ENCODE measurements around the gene CERT1.

The CERT1 gene

DNA sequence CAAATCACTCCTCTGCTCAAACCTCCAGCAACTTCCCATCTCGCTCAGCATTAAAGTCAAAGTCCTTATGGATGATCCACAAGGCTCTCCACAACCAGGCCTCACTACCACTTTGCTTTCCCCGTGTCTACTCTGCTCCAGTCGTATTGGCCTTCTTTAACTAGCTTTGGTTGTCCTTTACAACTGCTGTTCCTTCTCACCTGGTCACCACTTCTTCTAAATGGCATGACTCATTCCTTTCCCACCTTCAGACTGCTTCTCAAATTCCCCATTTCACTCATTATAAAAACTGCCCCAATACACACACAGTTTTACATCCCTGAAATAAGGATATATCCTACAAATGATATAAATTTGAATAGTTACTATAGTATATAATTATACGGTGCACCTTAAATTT, 30.4 kb downstream of the CERT1 start:
- no peak for TF ChIP-seq GLI4 (tag by site-specific recombination; IDR thresholded peaks at IDR 0.05)
- TF ChIP-seq, protein P1, sequence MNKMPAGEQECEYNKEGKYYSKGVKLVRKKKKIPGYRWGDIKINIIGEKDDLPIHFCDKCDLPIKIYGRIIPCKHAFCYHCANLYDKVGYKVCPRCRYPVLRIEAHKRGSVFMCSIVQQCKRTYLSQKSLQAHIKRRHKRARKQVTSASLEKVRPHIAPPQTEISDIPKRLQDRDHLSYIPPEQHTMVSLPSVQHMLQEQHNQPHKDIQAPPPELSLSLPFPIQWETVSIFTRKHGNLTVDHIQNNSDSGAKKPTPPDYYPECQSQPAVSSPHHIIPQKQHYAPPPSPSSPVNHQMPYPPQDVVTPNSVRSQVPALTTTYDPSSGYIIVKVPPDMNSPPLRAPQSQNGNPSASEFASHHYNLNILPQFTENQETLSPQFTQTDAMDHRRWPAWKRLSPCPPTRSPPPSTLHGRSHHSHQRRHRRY (tag by site-specific recombination; IDR thresholded peaks at IDR 0.05): no peak
- no peak for TF ChIP-seq ZNF776 (tag by site-specific recombination; IDR thresholded peaks at IDR 0.05; ENCODE audit: borderline replicate concordance)
- TF ChIP-seq ZNF664 (tag by site-specific recombination; IDR thresholded peaks at IDR 0.05): no peak
- TF ChIP-seq, protein P2, sequence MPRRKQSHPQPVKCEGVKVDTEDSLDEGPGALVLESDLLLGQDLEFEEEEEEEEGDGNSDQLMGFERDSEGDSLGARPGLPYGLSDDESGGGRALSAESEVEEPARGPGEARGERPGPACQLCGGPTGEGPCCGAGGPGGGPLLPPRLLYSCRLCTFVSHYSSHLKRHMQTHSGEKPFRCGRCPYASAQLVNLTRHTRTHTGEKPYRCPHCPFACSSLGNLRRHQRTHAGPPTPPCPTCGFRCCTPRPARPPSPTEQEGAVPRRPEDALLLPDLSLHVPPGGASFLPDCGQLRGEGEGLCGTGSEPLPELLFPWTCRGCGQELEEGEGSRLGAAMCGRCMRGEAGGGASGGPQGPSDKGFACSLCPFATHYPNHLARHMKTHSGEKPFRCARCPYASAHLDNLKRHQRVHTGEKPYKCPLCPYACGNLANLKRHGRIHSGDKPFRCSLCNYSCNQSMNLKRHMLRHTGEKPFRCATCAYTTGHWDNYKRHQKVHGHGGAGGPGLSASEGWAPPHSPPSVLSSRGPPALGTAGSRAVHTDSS (tag by site-specific recombination; IDR thresholded peaks at IDR 0.05): no peak
- TF ChIP-seq ZNF658 (tag by site-specific recombination; IDR thresholded peaks at IDR 0.05): no peak
- no peak for TF ChIP-seq ZNF433 (tag by site-specific recombination; IDR thresholded peaks at IDR 0.05; ENCODE audit: low read depth)
- TF ChIP-seq HOXA7 (CRISPR knock-in tag; IDR thresholded peaks at IDR 0.05; ENCODE audit: borderline replicate concordance): no peak
- no peak for TF ChIP-seq ZSCAN16 (tag by site-specific recombination; IDR thresholded peaks at IDR 0.05)
- TF ChIP-seq ZNF707 (tag by site-specific recombination; IDR thresholded peaks at IDR 0.05): no peak
- no peak for TF ChIP-seq SP7 (tag by site-specific recombination; IDR thresholded peaks at IDR 0.05)
- H3K27ac ChIP-seq (ENCODE audit: extremely low read depth, low read depth, low read length): no peak overlapping the region
- H3K4me1 ChIP-seq (ENCODE audit: control insufficient read depth, insufficient read depth, low read length): no peaks in the 10 kb centered on the region; the same call in 1 of the 2 replicates
- no peaks in the 10 kb centered on the region for H3K36me3 ChIP-seq (ENCODE audit: control insufficient read depth in 2 of 2, insufficient read depth in 1 of 2, low read length in 2 of 2)
- H3K9me3 ChIP-seq (ENCODE audit: control insufficient read depth, insufficient read depth, low read depth, low read length): no peaks in the 10 kb centered on the region
- ChIA-PET POLR2A (no interaction called here), CTCF (no interaction called here)
- H3K4me3 ChIP-seq (ENCODE audit: low read depth, low read length): no peak overlapping the region

DNA sequence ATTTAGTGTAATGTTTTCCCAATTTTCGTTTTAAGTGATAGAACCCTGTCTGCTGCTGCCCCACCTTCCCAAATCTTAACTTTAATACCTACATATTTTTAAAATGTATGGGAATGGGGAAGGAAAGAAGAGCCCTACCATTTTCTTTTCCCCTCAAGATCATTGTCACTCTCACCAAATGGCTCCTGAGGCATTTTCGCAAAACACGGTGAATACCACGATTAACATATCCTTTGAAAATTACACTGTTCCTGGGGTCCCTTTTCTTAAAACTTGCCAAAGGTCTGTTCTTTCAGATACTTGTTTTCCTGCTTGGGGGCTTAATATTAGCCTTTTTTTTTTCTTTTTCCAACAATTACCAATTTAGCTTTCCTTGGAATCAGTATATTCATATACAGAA, 36.1 kb downstream of the CERT1 start:
- Histone ChIP-seq H3K27ac (ENCODE audit: extremely low read depth, low read depth, low read length) (no peak overlapping the region), H3K9me3 (ENCODE audit: control insufficient read depth, insufficient read depth, low read depth, low read length) (no peaks in the 10 kb centered on the region), H3K4me1 (ENCODE audit: control insufficient read depth, insufficient read depth, low read length) (no peaks in the 10 kb centered on the region), H3K36me3 (ENCODE audit: control insufficient read depth in 2 of 2, insufficient read depth in 1 of 2, low read length in 2 of 2) (no peaks in the 10 kb centered on the region), H3K4me3 (ENCODE audit: low read depth, low read length) (no peak overlapping the region)
- POLR2A ChIA-PET: no interaction called here
- CTCF ChIA-PET: no interaction called here
- no peak for TF ChIP-seq ZNF112 (tag by site-specific recombination; IDR thresholded peaks at IDR 0.05)
- TF ChIP-seq ZNF785 (tag by site-specific recombination; IDR thresholded peaks at IDR 0.05): no peak
- TF ChIP-seq, protein P3, sequence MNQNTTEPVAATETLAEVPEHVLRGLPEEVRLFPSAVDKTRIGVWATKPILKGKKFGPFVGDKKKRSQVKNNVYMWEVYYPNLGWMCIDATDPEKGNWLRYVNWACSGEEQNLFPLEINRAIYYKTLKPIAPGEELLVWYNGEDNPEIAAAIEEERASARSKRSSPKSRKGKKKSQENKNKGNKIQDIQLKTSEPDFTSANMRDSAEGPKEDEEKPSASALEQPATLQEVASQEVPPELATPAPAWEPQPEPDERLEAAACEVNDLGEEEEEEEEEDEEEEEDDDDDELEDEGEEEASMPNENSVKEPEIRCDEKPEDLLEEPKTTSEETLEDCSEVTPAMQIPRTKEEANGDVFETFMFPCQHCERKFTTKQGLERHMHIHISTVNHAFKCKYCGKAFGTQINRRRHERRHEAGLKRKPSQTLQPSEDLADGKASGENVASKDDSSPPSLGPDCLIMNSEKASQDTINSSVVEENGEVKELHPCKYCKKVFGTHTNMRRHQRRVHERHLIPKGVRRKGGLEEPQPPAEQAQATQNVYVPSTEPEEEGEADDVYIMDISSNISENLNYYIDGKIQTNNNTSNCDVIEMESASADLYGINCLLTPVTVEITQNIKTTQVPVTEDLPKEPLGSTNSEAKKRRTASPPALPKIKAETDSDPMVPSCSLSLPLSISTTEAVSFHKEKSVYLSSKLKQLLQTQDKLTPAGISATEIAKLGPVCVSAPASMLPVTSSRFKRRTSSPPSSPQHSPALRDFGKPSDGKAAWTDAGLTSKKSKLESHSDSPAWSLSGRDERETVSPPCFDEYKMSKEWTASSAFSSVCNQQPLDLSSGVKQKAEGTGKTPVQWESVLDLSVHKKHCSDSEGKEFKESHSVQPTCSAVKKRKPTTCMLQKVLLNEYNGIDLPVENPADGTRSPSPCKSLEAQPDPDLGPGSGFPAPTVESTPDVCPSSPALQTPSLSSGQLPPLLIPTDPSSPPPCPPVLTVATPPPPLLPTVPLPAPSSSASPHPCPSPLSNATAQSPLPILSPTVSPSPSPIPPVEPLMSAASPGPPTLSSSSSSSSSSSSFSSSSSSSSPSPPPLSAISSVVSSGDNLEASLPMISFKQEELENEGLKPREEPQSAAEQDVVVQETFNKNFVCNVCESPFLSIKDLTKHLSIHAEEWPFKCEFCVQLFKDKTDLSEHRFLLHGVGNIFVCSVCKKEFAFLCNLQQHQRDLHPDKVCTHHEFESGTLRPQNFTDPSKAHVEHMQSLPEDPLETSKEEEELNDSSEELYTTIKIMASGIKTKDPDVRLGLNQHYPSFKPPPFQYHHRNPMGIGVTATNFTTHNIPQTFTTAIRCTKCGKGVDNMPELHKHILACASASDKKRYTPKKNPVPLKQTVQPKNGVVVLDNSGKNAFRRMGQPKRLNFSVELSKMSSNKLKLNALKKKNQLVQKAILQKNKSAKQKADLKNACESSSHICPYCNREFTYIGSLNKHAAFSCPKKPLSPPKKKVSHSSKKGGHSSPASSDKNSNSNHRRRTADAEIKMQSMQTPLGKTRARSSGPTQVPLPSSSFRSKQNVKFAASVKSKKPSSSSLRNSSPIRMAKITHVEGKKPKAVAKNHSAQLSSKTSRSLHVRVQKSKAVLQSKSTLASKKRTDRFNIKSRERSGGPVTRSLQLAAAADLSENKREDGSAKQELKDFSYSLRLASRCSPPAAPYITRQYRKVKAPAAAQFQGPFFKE (tag by site-specific recombination; IDR thresholded peaks at IDR 0.05; ENCODE audit: borderline replicate concordance): no peak
- TF ChIP-seq ZNF37A (tag by site-specific recombination; IDR thresholded peaks at IDR 0.05): no peak
- TF ChIP-seq ZNF654 (tag by site-specific recombination; IDR thresholded peaks at IDR 0.05; ENCODE audit: low read depth): no peak
- TF ChIP-seq KLF10 (tag by site-specific recombination; IDR thresholded peaks at IDR 0.05): no peak
- TF ChIP-seq ZNF341 (tag by site-specific recombination; IDR thresholded peaks at IDR 0.05; ENCODE audit: low read depth): no peak
- TF ChIP-seq, protein P4, sequence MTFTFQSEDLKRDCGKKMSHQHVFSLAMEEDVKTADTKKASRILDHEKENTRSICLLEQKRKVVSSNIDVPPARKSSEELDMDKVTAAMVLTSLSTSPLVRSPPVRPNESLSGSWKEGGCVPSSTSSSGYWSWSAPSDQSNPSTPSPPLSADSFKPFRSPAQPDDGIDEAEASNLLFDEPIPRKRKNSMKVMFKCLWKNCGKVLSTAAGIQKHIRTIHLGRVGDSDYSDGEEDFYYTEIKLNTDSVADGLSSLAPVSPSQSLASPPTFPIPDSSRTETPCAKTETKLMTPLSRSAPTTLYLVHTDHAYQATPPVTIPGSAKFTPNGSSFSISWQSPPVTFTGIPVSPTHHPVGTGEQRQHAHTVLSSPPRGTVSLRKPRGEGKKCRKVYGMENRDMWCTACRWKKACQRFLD (tag by site-specific recombination; IDR thresholded peaks at IDR 0.05): no peak
- no peak for TF ChIP-seq ZNF239 (tag by site-specific recombination; IDR thresholded peaks at IDR 0.05)
- TF ChIP-seq, protein P5, sequence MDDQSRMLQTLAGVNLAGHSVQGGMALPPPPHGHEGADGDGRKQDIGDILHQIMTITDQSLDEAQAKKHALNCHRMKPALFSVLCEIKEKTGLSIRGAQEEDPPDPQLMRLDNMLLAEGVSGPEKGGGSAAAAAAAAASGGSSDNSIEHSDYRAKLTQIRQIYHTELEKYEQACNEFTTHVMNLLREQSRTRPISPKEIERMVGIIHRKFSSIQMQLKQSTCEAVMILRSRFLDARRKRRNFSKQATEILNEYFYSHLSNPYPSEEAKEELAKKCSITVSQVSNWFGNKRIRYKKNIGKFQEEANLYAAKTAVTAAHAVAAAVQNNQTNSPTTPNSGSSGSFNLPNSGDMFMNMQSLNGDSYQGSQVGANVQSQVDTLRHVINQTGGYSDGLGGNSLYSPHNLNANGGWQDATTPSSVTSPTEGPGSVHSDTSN (CRISPR knock-in tag; IDR thresholded peaks at IDR 0.05): no peak
- no peak for TF ChIP-seq KLF1 (tag by site-specific recombination; IDR thresholded peaks at IDR 0.05)
- no peak for TF ChIP-seq SETDB1 (IDR thresholded peaks at IDR 0.05; ENCODE audit: insufficient read length, low read length)

Measured in HEK293 (cell line).